ENCODE measurements around the gene SOX13. TPM values are rescaled to one million over a fixed set of nuclear protein-coding genes. Genes with fewer than 3 reads are reported as not detected.
A peak's percentile ranks its signal among the peaks of the same experiment; 100 is the strongest.

The SOX13 gene
- total RNA-seq (10 to 100 TPM; 12.0 to 43.0 (median 27.2) TPM), polyA plus RNA-seq (10 to 100 TPM; 16.4 to 20.8 TPM)
- long read RNA-seq, donor 1, partial matches to known transcripts, result 5 of 6 reads
- long read RNA-seq, donor 1, other reads (novel, unspliced or antisense), result 1 of 6 reads
- long read RNA-seq, donor 2, partial matches to known transcripts, result 0 of 4 reads
- long read RNA-seq, donor 2, other reads (novel, unspliced or antisense), result 0 of 4 reads
- long read RNA-seq, donor 3, partial matches to known transcripts, result 16 of 31 reads
- long read RNA-seq, donor 3, other reads (novel, unspliced or antisense), result 10 of 31 reads

DNA sequence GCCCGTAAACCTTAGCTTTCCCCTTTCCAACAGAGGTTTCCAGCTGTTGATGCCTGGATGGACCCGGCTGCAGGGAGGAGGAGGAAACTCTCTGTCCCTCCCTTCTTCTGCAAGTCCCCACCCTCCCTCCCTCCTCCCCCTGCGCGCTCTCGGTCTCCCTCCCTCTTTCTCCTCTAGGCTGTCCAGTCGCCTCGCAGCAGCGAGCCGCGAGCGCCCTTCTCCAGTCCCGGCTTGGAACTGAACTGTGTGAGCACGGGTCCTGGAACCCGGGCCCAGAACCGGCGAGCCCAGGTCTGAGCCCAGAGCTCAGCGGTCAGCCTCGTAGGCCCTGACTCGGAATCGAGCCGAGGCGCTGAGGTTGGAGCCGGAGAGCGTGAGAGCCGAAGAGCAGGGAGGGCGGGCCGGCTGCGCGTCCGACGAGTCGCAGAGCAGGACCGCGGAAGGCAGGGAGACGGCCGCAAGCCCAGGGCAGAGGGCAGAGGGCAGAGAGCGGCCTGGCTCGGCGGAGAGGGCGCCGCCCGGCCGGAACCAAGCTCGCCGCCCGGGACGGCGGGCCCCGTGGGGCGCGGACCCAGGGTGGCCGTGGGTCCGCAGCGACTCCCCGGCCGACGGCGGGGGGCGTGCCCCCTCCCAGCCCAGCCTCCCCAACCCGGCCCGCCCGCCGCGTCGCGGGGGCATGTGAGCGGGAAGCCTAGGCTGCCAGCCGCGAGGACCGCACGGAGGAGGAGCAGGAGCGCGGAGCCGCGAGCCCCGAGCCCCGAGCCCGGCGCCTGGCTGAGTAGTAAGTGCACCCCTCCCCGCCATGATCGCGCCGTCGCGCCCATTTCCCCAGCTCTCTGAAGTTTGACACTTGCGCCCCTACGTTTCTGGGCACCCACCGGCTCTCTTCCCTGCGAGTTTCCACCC is at the start of gene SOX13:
Gene SOX13, plus strand, starts transcription at position 185 of the 906 bp plus-strand sequence. CDS start 39,801 bp downstream, outside the sequence.
- H3K36me3 ChIP-seq, result no peaks in the 10 kb centered on the region
- H3K4me1 ChIP-seq (ENCODE audit: insufficient read depth), result peaks cover 5% of the 10 kb centered on the region
- no peaks in the 10 kb centered on the region for H3K9me3 ChIP-seq
- intact Hi-C loops (cut with DNase I), result loop anchor here in 1 of 4 donors (10.0 kb wide), 1 partner anchor 52 kb away; no protein-coding TSS in a partner anchor
- peak within 1 kb of the TSS; percentile 87 to 89 for H3K27ac ChIP-seq
- TF ChIP-seq, protein P1, sequence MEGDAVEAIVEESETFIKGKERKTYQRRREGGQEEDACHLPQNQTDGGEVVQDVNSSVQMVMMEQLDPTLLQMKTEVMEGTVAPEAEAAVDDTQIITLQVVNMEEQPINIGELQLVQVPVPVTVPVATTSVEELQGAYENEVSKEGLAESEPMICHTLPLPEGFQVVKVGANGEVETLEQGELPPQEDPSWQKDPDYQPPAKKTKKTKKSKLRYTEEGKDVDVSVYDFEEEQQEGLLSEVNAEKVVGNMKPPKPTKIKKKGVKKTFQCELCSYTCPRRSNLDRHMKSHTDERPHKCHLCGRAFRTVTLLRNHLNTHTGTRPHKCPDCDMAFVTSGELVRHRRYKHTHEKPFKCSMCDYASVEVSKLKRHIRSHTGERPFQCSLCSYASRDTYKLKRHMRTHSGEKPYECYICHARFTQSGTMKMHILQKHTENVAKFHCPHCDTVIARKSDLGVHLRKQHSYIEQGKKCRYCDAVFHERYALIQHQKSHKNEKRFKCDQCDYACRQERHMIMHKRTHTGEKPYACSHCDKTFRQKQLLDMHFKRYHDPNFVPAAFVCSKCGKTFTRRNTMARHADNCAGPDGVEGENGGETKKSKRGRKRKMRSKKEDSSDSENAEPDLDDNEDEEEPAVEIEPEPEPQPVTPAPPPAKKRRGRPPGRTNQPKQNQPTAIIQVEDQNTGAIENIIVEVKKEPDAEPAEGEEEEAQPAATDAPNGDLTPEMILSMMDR (IDR thresholded peaks at IDR 0.05), result peak in 1 of 3 donors; percentile 15
- TF ChIP-seq EP300 (IDR thresholded peaks at IDR 0.05) (no peak), POLR2A (IDR thresholded peaks at IDR 0.05) (peak; percentile 91)
- WGBS, 3 donors, result 0 to 1% (median 0%) methylated on average over 47 to 89 of the region's 89 CpGs
- peak within 1 kb of the TSS; percentile 70 for H3K4me3 ChIP-seq
- peak; percentile 84 to 89 (median 88) for DNase-seq
- H3K27me3 ChIP-seq, result no peaks in the 10 kb centered on the region

DNA sequence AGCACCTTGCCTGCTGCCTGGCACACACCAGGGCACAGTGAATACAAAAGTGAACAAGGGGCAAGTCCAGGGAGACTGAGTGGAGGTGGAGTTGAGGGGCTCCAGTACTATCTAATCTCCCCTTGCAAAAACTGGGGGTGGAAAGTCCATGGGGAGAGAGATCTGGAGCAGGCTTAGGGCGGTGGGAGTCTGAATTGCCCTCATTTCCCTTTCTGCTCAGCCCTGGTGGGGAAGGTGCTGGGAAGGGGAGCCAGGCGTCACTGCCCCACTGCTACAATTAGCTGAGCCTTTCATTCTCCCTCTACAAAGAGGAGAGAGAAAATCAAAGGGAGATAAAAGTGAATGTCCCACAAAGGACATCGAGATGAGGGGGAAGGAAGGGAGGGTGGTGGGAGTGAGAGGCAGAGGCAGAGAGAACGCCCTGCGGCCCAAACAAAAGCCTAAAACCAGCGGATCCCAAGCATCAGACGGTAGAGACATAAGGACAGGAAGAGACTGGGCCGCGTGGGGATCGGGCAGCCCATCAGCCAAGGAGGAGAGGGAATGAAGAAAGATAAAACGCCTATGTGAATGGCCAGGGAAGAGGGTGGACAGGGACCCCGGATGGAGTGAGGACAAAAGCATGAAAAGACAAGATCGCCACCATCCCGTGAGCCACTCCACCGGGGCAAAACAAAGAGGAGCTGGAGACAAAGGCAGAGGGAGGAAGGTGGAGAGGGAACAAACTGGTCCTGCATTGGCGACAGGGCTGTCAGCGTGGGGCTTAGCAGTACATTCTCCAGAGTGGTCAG is 46.8 kb upstream of the SOX13 start:
- no peaks in the 10 kb centered on the region for H3K36me3 ChIP-seq
- no peak overlapping the region for H3K4me3 ChIP-seq
- no peaks in the 10 kb centered on the region for H3K27me3 ChIP-seq
- intact Hi-C loops (cut with DNase I), result no loop called here
- no peaks in the 10 kb centered on the region for H3K9me3 ChIP-seq
- TF ChIP-seq EP300 (IDR thresholded peaks at IDR 0.05), result no peak
- no peak for TF ChIP-seq POLR2A (IDR thresholded peaks at IDR 0.05)
- TF ChIP-seq, protein P1 (IDR thresholded peaks at IDR 0.05), result no peak
- WGBS, 3 donors, result 47 to 52% (median 49%) methylated on average over 17 of the region's 17 CpGs
- H3K4me1 ChIP-seq (ENCODE audit: insufficient read depth), result no peaks in the 10 kb centered on the region
- DNase-seq, result no peak
- no peak overlapping the region for H3K27ac ChIP-seq

DNA sequence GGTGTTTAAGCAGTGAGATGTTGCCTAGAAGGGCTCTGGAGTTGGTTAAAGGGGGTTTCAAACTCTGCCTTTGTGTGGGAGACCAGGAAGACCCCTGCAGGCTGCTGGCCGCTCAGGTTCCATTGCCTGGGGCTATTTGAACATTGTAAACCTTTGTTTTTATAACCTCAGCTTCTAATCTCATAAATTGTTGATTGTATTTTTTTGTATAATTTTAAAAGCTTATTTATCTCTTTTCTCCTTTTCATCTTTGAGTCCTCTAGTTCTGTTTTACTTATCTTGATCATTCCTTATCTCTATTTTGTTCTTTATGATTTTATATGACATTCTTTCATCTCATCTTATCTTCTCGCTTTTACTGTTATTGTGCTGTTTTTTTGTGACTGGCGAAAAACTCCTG is 45.5 kb upstream of the SOX13 start:
- WGBS, 3 donors, result 75 to 83% (median 79%) methylated on average over 3 of the region's 3 CpGs
- H3K4me1 ChIP-seq (ENCODE audit: insufficient read depth), result no peaks in the 10 kb centered on the region
- no peak overlapping the region for H3K4me3 ChIP-seq
- no peak for DNase-seq
- intact Hi-C loops (cut with DNase I), result no loop called here
- no peaks in the 10 kb centered on the region for H3K36me3 ChIP-seq
- no peak overlapping the region for H3K27ac ChIP-seq
- no peak for TF ChIP-seq POLR2A (IDR thresholded peaks at IDR 0.05)
- TF ChIP-seq, protein P1 (IDR thresholded peaks at IDR 0.05), result no peak
- TF ChIP-seq EP300 (IDR thresholded peaks at IDR 0.05), result no peak
- no peaks in the 10 kb centered on the region for H3K27me3 ChIP-seq
- H3K9me3 ChIP-seq, result no peaks in the 10 kb centered on the region

GRCh38 chr1:204029016-204029415 is 43.9 kb upstream of the SOX13 start:
- no peaks in the 10 kb centered on the region for H3K36me3 ChIP-seq
- no peaks in the 10 kb centered on the region for H3K9me3 ChIP-seq
- no peak overlapping the region for H3K27ac ChIP-seq
- 86 to 94% (median 86%) methylated on average over 11 of the region's 11 CpGs for WGBS, 3 donors
- no peaks in the 10 kb centered on the region for H3K4me1 ChIP-seq (ENCODE audit: insufficient read depth)
- no peak overlapping the region for H3K4me3 ChIP-seq
- DNase-seq, result no peak
- no peak for TF ChIP-seq EP300 (IDR thresholded peaks at IDR 0.05)
- TF ChIP-seq, protein P1 (IDR thresholded peaks at IDR 0.05), result no peak
- no peak for TF ChIP-seq POLR2A (IDR thresholded peaks at IDR 0.05)
- H3K27me3 ChIP-seq, result no peaks in the 10 kb centered on the region
- intact Hi-C loops (cut with DNase I), result no loop called here
